SU-DHL-6 (cell line): ENCODE data around the gene HTR1B.
A peak's percentile ranks its signal among the peaks of the same experiment; 100 is the strongest.

Experiments used
- CTCF ChIP-seq: fragments of 200-600 bp; sonication (generic); IDR thresholded peaks from one replicate; pipeline ENCODE4 v1.5.1; 2017; ENCODE audit warnings: antibody characterized with exemption, mild to moderate bottlenecking, low read length, moderate library complexity; ENCODE audit not compliant: insufficient read depth, poor library complexity, severe bottlenecking
- EZH2phosphoT487 ChIP-seq: fragments of 200-600 bp; sonication (generic), shearing (Covaris generic); conservative IDR thresholded peaks from 2 replicates; pipeline ENCODE4 v1.6.1; 2018; ENCODE audit warnings: mild to moderate bottlenecking, antibody characterized with exemption, low read length, moderate library complexity, mixed read lengths

GRCh38 chr6:77457720-77458349, 5.5 kb downstream of the HTR1B start:
- TF ChIP-seq CTCF (peak; percentile 53), EZH2phosphoT487 (no peak)
